Right atrium auricular region (tissue), 2 donors: ENCODE results near the gene TMEM117. TPM values are rescaled to one million over a fixed set of nuclear protein-coding genes. Genes with fewer than 3 reads are reported as not detected.

Experiments used
- DNase-seq: peaks from one replicate; pipeline ENCODE4 v3.0.0-alpha.2; 2019; ENCODE audit warnings: low spot score
- H3K27ac ChIP-seq, 2 donors: fragments of 200-600 bp; sonication (generic); 1 replicate in 1 of 2; 2 replicates in 1 of 2; pipeline ENCODE4 v1.5.1; 2016 to 2019
- H3K27me3 ChIP-seq, 2 donors: fragments of 200-600 bp; sonication (generic); one replicate each; pipeline versions ENCODE4 v1.5.1 to v1.6.0; 2017 to 2019
- H3K36me3 ChIP-seq: fragments of 200-600 bp; sonication (generic); one replicate; pipeline ENCODE4 v1.5.1; 2016
- H3K4me1 ChIP-seq, 2 donors: fragments of 200-600 bp; sonication (generic); one replicate each; pipeline versions ENCODE4 v1.5.1 to v1.6.0; 2017 to 2019
- H3K4me3 ChIP-seq, 2 donors: fragments of 200-600 bp; sonication (generic); 1 replicate in 1 of 2; 2 replicates in 1 of 2; pipeline ENCODE4 v1.5.1; 2017 to 2019; ENCODE audit warnings: mild to moderate bottlenecking in 1 of 2, moderate library complexity in 1 of 2
- H3K9me3 ChIP-seq, 2 donors: fragments of 200-600 bp; sonication (generic); one replicate each; pipeline ENCODE4 v1.5.1; 2019
- total RNA-seq, 2 donors: library from RNA; depleted of rRNA; stranded (reverse); fragments of >200 nt; gene quantifications; one replicate each; pipeline ENCODE4 v1.1.0, GENCODE V29; 2016
- TF ChIP-seq, protein P1 (sequence below), 2 donors: fragments of 200-600 bp; sonication (generic); IDR thresholded peaks; one replicate each; pipeline ENCODE4 v1.5.1; 2019; ENCODE audit warnings: antibody characterized with exemption in 2 of 2

The TMEM117 gene
- total RNA-seq, 2 donors from 2014 or later = 10.8 to 24.1 TPM

GRCh38 chr12:43931187-43931586 is 95.3 kb downstream of the TMEM117 start:
- peaks cover 0 to 15% of the 10 kb centered on the region in 2 donors for H3K9me3 ChIP-seq
- no peaks in the 10 kb centered on the region for H3K27me3 ChIP-seq
- H3K36me3 ChIP-seq = no peaks in the 10 kb centered on the region
- DNase-seq = no peak
- no peaks in the 10 kb centered on the region for H3K4me1 ChIP-seq
- no peak overlapping the region for H3K4me3 ChIP-seq
- TF ChIP-seq, protein P1, sequence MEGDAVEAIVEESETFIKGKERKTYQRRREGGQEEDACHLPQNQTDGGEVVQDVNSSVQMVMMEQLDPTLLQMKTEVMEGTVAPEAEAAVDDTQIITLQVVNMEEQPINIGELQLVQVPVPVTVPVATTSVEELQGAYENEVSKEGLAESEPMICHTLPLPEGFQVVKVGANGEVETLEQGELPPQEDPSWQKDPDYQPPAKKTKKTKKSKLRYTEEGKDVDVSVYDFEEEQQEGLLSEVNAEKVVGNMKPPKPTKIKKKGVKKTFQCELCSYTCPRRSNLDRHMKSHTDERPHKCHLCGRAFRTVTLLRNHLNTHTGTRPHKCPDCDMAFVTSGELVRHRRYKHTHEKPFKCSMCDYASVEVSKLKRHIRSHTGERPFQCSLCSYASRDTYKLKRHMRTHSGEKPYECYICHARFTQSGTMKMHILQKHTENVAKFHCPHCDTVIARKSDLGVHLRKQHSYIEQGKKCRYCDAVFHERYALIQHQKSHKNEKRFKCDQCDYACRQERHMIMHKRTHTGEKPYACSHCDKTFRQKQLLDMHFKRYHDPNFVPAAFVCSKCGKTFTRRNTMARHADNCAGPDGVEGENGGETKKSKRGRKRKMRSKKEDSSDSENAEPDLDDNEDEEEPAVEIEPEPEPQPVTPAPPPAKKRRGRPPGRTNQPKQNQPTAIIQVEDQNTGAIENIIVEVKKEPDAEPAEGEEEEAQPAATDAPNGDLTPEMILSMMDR (IDR thresholded peaks at IDR 0.05) = no peak
- H3K27ac ChIP-seq = no peak overlapping the region

- DNase-seq = no peak
Observed at GRCh38 chr12:43935581-43935980, 99.7 kb downstream of the TMEM117 start.

GRCh38 chr12:43937947-43938346 is 102.1 kb downstream of the TMEM117 start:
- Histone ChIP-seq H3K27ac (no peak overlapping the region), H3K4me3 (no peak overlapping the region), H3K4me1 (no peaks in the 10 kb centered on the region), H3K9me3 (no peaks in the 10 kb centered on the region), H3K36me3 (no peaks in the 10 kb centered on the region), H3K27me3 (no peaks in the 10 kb centered on the region)
- DNase-seq = no peak
- TF ChIP-seq, protein P1 (IDR thresholded peaks at IDR 0.05) = no peak

More at GRCh38 chr12:43935581-43935980, 99.7 kb downstream of the TMEM117 start:
- Histone ChIP-seq H3K9me3 (peaks cover 0 to 13% of the 10 kb centered on the region in 2 donors), H3K4me3 (no peak overlapping the region), H3K4me1 (no peaks in the 10 kb centered on the region), H3K27me3 (no peaks in the 10 kb centered on the region), H3K27ac (no peak overlapping the region), H3K36me3 (no peaks in the 10 kb centered on the region)
- TF ChIP-seq, protein P1 (IDR thresholded peaks at IDR 0.05) = no peak

DNA sequence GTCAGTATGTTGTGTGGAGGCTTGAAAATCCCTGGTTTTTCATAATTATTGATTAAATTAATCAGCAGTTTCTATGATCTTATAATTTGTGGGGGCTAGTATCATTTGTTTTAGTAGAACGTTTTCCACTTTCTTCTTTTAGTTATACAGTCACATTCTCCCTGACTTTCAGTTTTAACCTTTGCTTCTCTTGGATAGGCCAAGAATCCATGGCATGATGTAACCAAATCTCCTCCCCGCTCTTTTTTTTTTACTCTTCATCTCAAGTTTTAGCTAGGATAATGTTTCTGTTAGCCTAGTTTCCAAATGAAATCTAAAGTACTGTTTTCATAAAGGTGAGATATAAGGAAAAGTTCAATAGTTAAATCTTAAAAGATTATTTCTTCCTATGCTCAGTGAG is 106.5 kb downstream of the TMEM117 start:
- no peak overlapping the region for H3K4me3 ChIP-seq
- no peaks in the 10 kb centered on the region for H3K27me3 ChIP-seq
- H3K4me1 ChIP-seq = no peaks in the 10 kb centered on the region
- DNase-seq = no peak
- H3K36me3 ChIP-seq = no peaks in the 10 kb centered on the region
- no peak overlapping the region for H3K27ac ChIP-seq
- TF ChIP-seq, protein P1 (IDR thresholded peaks at IDR 0.05) = no peak
- H3K9me3 ChIP-seq = no peaks in the 10 kb centered on the region

- no peak for DNase-seq
- Histone ChIP-seq H3K4me3 (no peak overlapping the region), H3K27me3 (no peaks in the 10 kb centered on the region), H3K36me3 (no peaks in the 10 kb centered on the region), H3K4me1 (no peaks in the 10 kb centered on the region), H3K27ac (no peak overlapping the region), H3K9me3 (no peaks in the 10 kb centered on the region)
- TF ChIP-seq, protein P1 (IDR thresholded peaks at IDR 0.05) = no peak
Observed at GRCh38 chr12:43945983-43946382, 110.1 kb downstream of the TMEM117 start.

- TF ChIP-seq, protein P1 (IDR thresholded peaks at IDR 0.05) = no peak
- H3K36me3 ChIP-seq = no peaks in the 10 kb centered on the region
- no peak overlapping the region for H3K4me3 ChIP-seq
- H3K27ac ChIP-seq = no peak overlapping the region
- H3K27me3 ChIP-seq = no peaks in the 10 kb centered on the region
- H3K4me1 ChIP-seq = no peaks in the 10 kb centered on the region
- no peaks in the 10 kb centered on the region for H3K9me3 ChIP-seq
- no peak for DNase-seq
Observed at GRCh38 chr12:43951286-43951685, 115.4 kb downstream of the TMEM117 start.
